GDM1 (cell line): ENCODE measurements around the gene PIANP.
A peak's percentile ranks its signal among the peaks of the same experiment; 100 is the strongest.

ENCODE experiments used
- DNase-seq: peaks from one replicate; lab custom pipeline; 2025; lab: John Stamatoyannopoulos, UW

PIANP gene

GRCh38 chr12:6703631-6704030 is 3.0 kb upstream of the PIANP start:
- peak; percentile 26 for DNase-seq

- no peak for DNase-seq
Observed at GRCh38 chr12:6701078-6701768, 608 bp upstream of the PIANP start.

DNA sequence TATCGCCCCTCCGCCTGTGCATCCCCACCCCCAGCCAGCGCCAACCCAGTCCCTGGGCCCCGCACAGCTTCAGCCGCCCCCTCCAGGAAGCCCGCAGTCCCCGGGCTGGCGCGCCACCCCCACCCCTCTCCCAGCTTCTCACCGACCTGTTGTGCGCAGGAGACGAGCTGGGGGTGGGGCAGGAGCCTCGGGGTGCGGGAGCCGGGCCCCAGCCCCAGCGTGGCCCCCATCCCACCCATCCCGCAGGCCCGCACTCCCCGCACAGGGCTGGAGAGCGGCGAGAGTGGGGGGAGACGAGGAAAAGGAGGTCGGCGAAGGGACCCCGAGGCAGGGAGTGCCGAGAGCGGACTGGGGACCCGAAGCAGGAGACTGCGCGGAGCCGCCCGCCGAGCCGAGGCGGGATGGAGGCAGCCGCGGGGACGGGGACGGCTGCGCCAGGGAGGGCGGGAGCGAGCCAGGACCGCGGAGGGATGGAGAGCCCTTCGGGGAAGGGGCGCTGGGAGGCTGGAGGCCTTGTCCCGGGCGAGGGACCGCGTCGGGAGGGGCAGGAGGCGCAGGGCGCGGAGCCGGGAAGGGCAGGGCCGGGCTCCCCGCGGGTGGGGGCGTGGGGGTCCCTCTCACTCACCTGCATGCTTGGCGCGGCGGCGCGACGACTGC is 498 bp downstream of the PIANP start:
- DNase-seq, result no peak

GRCh38 chr12:6699259-6699988 is 1.2 kb downstream of the PIANP start:
- DNase-seq, result no peak

DNA sequence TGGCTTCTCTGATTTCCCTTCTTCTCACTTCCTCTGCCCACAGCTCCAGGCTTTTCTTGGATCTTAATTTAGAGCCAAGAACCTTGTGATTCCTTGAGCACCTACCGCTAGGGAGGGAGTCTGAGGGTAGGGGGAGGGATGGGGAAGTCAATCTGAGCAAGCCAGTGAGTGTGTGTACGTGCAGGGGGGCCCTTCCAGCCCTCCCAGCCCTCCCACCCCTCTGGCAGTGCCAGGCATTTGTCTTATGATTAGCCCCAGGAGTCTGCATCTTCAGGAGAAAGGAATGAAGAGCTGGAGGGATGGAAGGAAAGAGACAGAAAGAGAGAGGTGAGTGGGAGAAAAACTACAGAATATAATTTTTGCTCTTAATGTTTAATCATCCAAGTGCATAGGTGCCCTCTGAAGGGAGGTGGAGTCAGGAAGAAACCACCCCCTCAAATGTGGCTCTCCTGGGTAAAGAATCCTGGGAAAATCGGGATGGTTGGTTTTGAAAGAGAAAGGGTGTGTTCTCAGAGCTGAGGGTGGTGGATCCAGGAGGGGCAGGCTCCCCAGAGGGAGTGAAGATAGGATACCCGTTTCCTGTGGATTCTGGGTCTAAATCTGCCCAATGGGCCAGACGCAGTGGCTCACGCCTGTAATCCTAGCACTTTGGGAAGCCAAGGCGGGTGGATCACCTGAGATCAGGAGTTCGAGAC is 2.1 kb downstream of the PIANP start:
- no peak for DNase-seq

DNA sequence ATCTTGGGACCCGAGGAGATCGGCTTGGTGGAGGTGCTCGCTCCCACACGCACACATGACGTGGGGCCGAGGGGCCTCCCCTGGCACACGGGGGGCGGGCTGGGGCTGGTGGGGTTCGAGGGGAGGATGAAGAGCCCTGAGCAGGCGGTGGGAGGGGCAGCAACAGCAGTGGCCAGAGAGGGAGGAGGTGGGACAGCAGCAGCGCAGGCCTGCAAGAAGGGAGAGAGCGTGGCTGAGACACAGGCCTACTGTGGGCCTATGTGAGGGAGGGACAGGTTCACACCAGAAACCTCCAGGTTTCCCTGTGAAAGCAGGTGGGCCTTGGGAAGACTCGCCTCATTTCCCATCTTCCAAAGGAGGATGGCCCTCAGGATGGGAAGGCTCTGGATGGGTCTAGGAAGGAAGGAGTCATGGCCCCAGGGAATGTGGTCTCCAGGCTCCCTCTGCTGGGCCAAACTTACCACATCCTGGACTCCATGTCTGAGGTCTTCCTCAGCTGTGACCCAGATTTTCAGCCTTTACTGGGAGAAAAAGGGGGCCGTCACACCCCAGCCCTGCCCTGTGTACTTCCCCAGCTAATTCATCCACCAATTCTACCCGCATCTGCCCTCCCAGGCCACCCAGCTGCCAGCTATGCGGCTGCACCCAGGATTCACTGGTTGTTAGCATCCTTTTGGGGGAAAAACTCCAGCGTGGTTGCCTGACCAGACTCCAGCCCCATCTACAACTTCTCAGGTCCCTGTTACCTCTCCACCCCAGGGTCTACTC is 2.8 kb downstream of the PIANP start:
- no peak for DNase-seq

DNA sequence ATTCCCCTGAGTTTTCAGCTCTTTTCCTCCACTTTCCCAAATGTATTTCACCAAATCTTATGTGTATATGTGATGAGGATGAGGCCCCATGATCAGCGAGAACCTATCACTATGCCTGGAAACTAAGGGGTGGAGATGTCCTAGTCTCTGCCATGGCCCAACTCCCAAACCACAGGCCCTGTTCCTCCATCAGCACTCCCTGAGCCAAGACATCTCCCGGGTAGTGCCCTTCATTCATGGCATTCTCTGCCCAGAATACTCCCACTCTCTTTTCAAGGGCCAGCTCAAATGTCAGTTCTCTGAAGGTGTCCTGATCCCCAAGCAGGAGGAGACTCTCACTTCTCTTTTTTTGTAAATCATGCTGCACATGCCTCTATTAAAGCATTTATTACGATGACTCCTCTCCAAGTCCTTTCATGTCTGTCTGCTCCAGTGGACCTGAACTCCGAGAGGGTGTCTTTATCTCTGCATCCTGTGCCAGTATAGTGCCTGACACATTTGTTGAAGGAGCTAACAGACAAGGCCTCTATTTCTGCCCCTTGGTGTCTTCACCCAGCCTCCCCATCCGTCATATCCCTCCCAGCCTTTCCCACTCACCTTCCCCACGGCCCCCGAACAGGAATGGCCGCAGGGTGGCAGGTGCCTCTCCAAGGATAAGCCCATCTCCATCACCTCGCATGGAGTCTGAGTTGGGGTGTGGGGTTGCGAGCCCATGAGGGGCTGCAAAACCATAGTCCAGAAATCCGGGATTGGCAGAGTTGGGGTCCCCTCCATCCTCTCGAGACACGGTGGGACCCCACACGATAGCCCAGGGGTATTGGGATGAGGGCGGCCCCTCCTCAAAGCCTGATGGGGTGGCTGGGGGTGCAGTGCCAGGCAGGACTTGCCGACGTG is 3.7 kb downstream of the PIANP start:
- no peak for DNase-seq

GRCh38 chr12:6695313-6696045 is 5.1 kb downstream of the PIANP start:
- DNase-seq, result no peak

GRCh38 chr12:6694701-6695100 is 5.9 kb downstream of the PIANP start:
- DNase-seq, result no peak

DNA sequence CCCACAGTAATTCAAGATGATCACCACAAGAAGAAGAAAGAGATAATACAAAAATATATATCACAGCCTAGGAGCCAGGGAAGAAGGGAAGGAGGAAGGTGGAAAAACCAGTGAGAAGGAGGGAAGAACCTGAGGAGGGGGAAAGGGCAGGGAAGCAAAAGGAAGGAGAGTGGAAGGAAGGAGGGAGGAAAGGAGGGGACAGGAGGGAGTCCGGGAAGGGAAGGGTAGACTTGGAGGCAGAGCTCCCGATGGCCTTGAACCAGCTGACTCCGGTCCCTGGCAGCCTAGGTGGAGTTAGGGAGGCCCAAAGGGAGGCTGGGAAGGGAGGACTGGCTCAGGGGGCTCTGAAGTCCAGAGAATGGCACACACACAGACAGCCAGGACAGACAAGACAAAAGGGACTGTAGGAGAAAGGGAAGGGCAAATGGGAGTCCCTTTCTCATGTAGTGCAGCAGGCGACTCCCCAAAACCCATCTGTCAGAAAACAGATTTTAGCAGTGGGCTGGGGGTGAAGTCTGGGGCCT is 6.7 kb downstream of the PIANP start:
- no peak for DNase-seq

DNA sequence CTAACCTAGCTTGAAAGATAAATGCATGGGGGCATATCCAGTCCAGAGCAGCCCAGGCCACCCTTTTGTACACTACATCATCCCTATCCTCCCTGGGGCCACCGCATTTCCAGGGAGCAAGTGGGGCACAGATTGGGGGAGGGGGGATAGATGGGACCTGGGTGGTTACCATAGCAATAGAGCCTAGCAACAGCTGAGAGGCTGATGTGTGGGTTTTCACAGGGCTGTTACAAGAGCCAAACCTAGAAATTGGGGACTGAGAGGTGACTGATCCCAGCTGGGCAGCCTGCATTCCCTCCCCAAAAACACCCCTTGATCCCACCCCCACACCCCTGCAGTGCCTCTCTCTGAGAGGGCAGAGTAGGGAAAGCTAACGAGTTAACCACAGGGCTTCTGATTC is 7.7 kb downstream of the PIANP start:
- no peak for DNase-seq

- DNase-seq, result no peak
Observed at GRCh38 chr12:6691473-6691872, 9.1 kb downstream of the PIANP start.

DNA sequence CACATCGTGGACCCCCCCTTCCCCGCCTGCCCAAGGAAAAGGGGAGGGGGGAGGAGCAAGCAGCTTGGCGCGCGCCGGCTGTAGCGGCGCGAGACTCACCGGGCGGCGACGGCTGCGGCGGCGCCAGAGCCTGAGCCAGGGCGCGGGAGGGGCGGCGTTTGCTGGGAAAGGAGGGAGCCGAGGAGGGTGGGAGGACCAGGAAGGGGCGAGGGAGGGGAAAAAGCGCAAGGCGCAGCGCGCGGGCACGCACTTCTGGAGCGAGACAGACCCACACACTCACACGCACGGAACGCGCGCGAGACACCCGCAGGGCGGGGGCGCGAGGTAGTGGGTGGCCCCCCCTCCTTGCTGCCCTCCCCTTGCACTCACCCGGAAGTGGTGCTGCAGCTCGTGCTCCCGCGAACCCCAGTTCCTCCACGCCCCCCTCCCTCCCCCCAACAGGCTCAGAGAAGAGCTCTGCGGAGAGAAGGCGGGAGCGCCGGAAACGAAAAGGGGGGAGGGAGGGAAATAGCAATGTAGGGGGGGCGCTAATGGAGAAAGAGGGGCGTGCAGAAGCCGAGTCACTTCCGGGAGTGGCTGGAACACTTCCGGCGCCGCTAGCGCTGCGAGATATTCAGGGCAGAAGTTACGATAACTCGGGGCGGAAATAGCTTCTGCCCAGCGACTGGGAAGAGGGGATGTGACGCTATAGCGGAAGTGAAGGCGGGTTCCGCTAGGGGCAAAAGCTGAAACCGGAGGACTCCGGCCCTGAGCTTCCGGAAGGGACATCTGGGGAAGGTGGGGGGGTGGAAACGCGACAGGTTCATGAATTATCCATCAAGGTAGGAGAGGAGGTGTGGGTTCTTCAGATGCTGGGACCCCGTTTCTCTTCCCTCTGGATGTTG is 11.4 kb downstream of the PIANP start, which contains the start of gene ZNF384:
Gene ZNF384, minus strand, starts transcription at position 377 of the 884 bp plus-strand sequence. CDS start 9,855 bp downstream, outside the sequence.
- peak; percentile 99 for DNase-seq

DNA sequence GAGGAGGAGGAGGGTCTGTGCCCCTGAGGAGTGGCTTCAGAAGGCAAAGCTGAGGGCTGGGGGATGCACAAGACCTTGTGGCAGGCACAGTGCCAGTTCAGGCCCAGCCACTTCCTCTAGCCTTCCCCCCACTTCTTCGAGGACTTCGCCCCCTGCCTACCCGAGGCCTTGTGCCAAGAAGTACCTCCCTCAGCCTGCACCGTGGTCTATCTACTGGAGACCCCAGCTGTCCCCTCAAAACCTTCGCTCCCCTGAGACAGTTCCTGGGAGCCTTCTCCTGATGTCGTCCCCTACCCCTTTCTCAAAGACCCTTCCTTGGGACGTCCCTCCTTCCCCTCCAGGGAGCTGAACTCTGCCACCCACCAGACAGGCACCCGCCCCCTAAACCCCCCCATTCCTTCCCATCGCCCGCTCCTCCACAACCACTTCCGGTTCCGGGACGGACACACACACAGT is 12.0 kb downstream of the PIANP start:
- DNase-seq, result peak; percentile 69

GRCh38 chr12:6685814-6686213 is 14.8 kb downstream of the PIANP start:
- DNase-seq, result no peak

GRCh38 chr12:6684609-6685008 is 16.0 kb downstream of the PIANP start:
- no peak for DNase-seq

DNA sequence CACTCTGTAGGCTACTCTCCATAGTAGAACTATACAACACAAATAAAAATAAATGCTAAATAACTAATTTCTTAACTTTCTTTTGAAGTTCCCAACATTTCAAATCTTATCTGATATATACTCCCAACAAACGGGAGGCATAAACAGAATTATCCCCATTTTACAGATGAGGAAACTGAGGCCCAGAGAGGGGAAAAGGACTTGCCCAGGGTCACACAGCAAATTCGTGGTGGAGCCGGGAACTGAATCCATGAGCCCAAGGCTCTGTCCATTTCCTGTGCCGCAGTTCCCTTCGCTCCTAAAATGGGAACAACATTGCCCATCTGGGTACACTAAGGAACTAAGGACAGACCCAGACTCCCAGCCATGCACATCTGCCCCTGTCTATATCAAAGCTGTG is 23.7 kb downstream of the PIANP start:
- no peak for DNase-seq

DNA sequence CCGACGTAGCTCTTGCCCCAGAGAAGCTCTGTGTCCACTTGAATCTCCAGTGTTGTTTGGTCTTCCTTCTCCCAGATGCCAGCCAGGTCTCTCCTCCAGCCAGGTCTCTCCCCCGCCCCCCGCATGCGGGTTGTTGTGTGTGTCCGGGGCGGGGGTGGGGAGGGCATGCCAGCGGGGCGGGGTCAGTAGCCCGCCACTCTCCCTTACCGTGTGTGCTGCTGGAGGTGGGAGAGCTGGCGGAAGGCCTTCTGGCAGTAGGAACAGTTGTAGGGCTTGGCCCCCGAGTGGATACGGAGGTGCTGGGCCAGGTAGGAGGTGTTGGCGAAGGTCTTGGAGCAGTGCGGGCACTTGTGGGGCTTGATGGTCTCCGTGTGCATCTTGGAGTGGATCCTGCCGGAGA is 28.5 kb downstream of the PIANP start:
- DNase-seq, result no peak
